GM12892 (cell line): ENCODE measurements around the gene EPHB6.

Experiments used
- DNase-seq: peaks from one replicate; pipeline ENCODE4 v3.0.0; 2011; ENCODE audit not compliant: insufficient read length
- FAIRE-seq: peaks from 2 replicates; lab custom pipeline; 2011; peaks lifted over from hg19 to GRCh38; lab: Jason Lieb, UNC
- POLR2A ChIP-seq: IDR thresholded peaks from 2 replicates; pipeline ENCODE4 v1.6.1; 2011; ENCODE audit warnings: low read depth, low read length, control low read depth
- POLR2AphosphoS5 ChIP-seq: IDR thresholded peaks from 2 replicates; pipeline ENCODE4 v1.6.1; 2011; ENCODE audit warnings: low read depth, low read length, control low read depth
- TAF1 ChIP-seq: IDR thresholded peaks from 2 replicates; pipeline ENCODE4 v1.6.1; 2011; ENCODE audit warnings: low read depth, mild to moderate bottlenecking, control low read depth, low read length, borderline replicate concordance

EPHB6 gene

DNA sequence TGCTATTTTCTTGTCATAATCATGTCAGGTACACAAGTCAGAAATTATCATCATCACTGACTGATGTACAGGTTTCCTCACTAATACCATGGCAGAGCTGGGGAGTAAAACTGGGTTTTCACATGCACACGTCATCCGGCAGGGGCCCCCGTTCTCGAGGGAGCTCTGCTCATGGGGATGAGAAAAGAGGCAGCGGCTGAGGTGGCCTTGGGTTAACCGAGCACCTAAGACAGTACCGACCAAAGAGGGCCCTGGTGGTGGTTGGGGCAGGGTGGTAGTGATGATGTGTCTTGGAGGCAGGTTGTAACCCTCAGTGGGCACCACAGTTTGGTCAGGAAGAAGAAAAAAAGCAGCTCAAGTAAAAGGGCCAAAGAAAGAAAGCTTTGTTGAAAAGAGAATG lies 42.8 kb downstream of the EPHB6 start:
- TF ChIP-seq TAF1 (no peak), POLR2AphosphoS5 (no peak), POLR2A (no peak)
- no peak for DNase-seq
- FAIRE-seq: no peak

- no peak for DNase-seq
- no peak for FAIRE-seq
- TF ChIP-seq POLR2AphosphoS5: no peak
- no peak for TF ChIP-seq POLR2A
- TF ChIP-seq TAF1: no peak
Observed at GRCh38 chr7:142898377-142899170, 43.7 kb downstream of the EPHB6 start.

- FAIRE-seq (no peak), DNase-seq (no peak)
- TF ChIP-seq TAF1 (no peak), POLR2AphosphoS5 (no peak), POLR2A (no peak)
Observed at GRCh38 chr7:142899661-142900060, 44.8 kb downstream of the EPHB6 start.

- no peak for FAIRE-seq
- no peak for TF ChIP-seq TAF1
- TF ChIP-seq POLR2A: no peak
- TF ChIP-seq POLR2AphosphoS5: no peak
- no peak for DNase-seq
Observed at GRCh38 chr7:142901426-142902259, 46.8 kb downstream of the EPHB6 start.

- DNase-seq (no peak), FAIRE-seq (no peak)
- TF ChIP-seq POLR2AphosphoS5: no peak
- TF ChIP-seq POLR2A: no peak
- TF ChIP-seq TAF1: no peak
Observed at GRCh38 chr7:142904128-142904527, 49.3 kb downstream of the EPHB6 start.

- FAIRE-seq: no peak
- no peak for TF ChIP-seq POLR2AphosphoS5
Observed at GRCh38 chr7:142905759-142906158, 50.9 kb downstream of the EPHB6 start.

DNA sequence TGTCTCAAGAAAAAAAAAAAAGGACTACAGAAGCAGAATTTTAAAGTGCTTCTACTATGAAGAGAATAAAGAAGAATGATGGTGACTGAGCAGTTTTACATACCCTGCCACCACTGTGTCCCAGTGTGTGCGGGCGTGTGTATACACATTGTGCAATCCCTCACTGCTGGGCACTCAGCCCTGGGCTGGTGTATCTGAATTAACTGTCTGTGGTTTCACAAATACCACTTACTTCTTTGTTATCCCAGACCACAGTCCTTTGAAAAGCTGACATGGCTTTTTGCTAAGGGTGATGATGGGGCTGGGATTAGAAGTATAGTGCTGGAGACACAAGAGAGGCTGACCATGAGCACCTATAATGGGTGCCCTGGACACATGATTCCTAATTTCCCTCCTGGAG lies 51.8 kb downstream of the EPHB6 start:
- FAIRE-seq (no peak), DNase-seq (no peak)
- TF ChIP-seq TAF1: no peak
- no peak for TF ChIP-seq POLR2AphosphoS5
- TF ChIP-seq POLR2A: no peak

More at GRCh38 chr7:142905759-142906158, 50.9 kb downstream of the EPHB6 start:
- no peak for DNase-seq

DNA sequence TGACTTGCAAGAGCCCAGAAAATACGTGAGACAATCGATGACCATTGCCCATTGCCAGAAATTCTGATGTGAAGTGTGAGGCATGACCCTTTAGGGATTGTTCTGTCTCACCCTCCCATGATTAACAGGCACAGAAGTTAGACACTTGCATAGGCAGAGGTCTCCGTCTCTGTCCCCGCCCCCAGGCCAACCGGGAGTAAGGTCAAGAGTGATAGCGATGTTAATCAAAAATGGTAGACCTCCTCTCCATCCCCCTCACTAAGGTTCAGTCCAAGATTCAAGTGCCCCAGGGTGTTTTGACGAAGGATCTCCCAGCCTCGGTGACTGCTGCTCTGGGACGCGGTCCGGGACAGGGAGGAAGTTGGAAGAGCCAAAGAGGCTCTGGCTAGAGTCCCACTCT lies 53.4 kb downstream of the EPHB6 start:
- no peak for TF ChIP-seq TAF1
- TF ChIP-seq POLR2A: no peak
- TF ChIP-seq POLR2AphosphoS5: no peak
- DNase-seq (no peak), FAIRE-seq (no peak)

- no peak for DNase-seq
- TF ChIP-seq POLR2AphosphoS5 (no peak), TAF1 (no peak), POLR2A (no peak)
- no peak for FAIRE-seq
Observed at GRCh38 chr7:142908921-142909890, 54.3 kb downstream of the EPHB6 start.

DNA sequence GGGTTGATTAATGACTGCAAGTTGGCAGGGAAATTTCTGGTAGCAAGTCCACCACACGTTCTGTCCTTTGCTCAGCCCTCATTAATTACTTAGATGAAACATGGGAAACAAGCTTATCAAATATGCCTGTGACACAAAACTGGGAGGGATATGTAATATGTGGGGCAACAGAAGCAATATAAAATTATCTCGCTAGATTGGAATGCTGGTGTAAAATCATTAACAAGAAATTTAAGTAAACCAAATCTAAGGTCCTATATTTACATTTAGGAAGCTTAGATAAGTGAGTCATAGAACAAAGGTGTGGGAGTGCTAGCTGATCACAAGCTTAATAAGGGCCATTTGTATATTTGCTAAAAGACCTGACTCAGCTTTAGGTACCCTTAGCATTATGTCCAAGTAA lies 55.2 kb downstream of the EPHB6 start:
- TF ChIP-seq TAF1 (no peak), POLR2AphosphoS5 (no peak), POLR2A (no peak)
- FAIRE-seq (no peak), DNase-seq (no peak)

DNA sequence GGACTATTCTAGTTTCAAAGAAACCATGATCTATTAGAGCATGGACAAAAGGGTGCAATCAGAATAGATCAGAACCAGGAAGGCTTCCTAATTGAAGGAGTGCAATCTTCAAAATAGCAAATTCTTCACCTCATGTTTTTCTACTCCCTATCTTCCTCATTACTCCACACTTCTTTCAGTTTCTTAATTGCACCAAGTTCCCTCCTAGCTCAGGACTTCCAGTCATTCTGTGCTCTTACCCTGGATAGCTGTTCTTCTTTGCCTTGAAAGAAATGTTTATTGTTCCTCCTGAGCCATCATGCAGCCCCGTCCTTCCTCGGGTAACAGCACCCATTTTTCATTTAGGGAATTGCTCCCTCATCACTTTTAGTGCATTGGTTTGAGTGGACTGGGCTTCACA lies 55.6 kb downstream of the EPHB6 start:
- no peak for TF ChIP-seq POLR2A
- no peak for TF ChIP-seq TAF1
- no peak for TF ChIP-seq POLR2AphosphoS5
- no peak for DNase-seq
- FAIRE-seq: no peak
